K562 (cell line): ENCODE results near the gene MDC1. TPM values are rescaled to one million over a fixed set of nuclear protein-coding genes. Genes with fewer than 3 reads are reported as not detected.
A peak's percentile ranks its signal among the peaks of the same experiment; 100 is the strongest.

Experiments
- ATAC-seq: fragments of 200-7000 bp; cut with Tn5 transposase; 3 replicates; pipeline ENCODE4 v1.9.1; 2020; ENCODE audit warnings: moderate library complexity
- BruUV-seq: library from RNA; stranded (reverse); fragments of 400-500 nt; replicated peaks from 2 replicates; lab custom pipeline; 2021; lab: Mats Ljungman, UMichigan
- CTCF ChIA-PET: fragments of 300-600 bp; formaldehyde crosslinking; extraction: SDS; loops from one replicate; lab custom pipeline; 2021; ENCODE audit warnings: low intra/inter-chr PET ratio; lab: Yijun Ruan, JAX
- POLR2A ChIA-PET: fragments of 300-600, 350-650 bp; sonication (Branson Sonifier 250); formaldehyde crosslinking; extraction: SDS; loops from one replicate; lab custom pipeline; 2021; ENCODE audit warnings: antibody characterized with exemption, inconsistent platforms; lab: Yijun Ruan, JAX
- DNase-seq, 4 experiments: peaks; one replicate each; pipeline versions ENCODE4 v3.0.0 to v3.0.0-alpha.2; 2011 to 2018; ENCODE audit warnings: low spot score in 3 of 4, mixed read lengths in 3 of 4; ENCODE audit errors: extremely low read depth in 1 of 4
- FAIRE-seq: peaks from 2 replicates; lab custom pipeline; 2011; peaks lifted over from hg19 to GRCh38; lab: Jason Lieb, UNC
- H2AFZ ChIP-seq: 2 replicates; pipeline ENCODE4 v1.6.0; 2011; ENCODE audit warnings: low read depth, low read length, control low read depth, inconsistent platforms
- H3K27ac ChIP-seq: fragments of 200-600 bp; 3 replicates; pipeline ENCODE4 v1.8.0; 2011; ENCODE audit warnings: low read depth, mild to moderate bottlenecking, control low read depth, inconsistent platforms, low read length, moderate library complexity, mixed read lengths; ENCODE audit errors: extremely low read depth
- H3K27me3 ChIP-seq, 2 experiments: fragments of 300-600 bp in 1 of 2; 2 replicates in 1 of 2; 3 replicates in 1 of 2; pipeline versions ENCODE4 v1.6.0 to v1.8.0; 2011; ENCODE audit warnings: inconsistent platforms in 2 of 2, low read length in 2 of 2, mild to moderate bottlenecking in 1 of 2, mixed read lengths in 1 of 2, moderate library complexity in 1 of 2; ENCODE audit not compliant: control insufficient read depth in 2 of 2, insufficient read depth in 2 of 2
- H3K36me3 ChIP-seq: fragments of 300-600 bp; 3 replicates; pipeline ENCODE4 v1.8.0; 2011; ENCODE audit warnings: mild to moderate bottlenecking, low read length, inconsistent platforms; ENCODE audit not compliant: control insufficient read depth, insufficient read depth
- H3K4me1 ChIP-seq, 2 experiments: fragments of 200-600 bp in 1 of 2; replicated peaks in 1 of 2; 2 replicates in 1 of 2; 3 replicates in 1 of 2; pipeline versions ENCODE4 v1.5.1 to v1.8.0; 2011; ENCODE audit warnings: inconsistent platforms in 2 of 2, low read length in 2 of 2, mild to moderate bottlenecking in 1 of 2, mixed read lengths in 1 of 2, moderate library complexity in 1 of 2; ENCODE audit not compliant: control insufficient read depth in 2 of 2, insufficient read depth in 2 of 2
- H3K4me2 ChIP-seq: 2 replicates; pipeline ENCODE4 v1.6.1; 2011; ENCODE audit warnings: low read length, control low read depth, inconsistent platforms, mixed read lengths; ENCODE audit not compliant: insufficient read depth
- H3K4me3 ChIP-seq: fragments of 200-600 bp; sonication (generic), shearing (Covaris generic); 2 replicates; pipeline ENCODE4 v1.5.1; 2016; ENCODE audit warnings: control low read depth, inconsistent platforms
- H3K79me2 ChIP-seq: fragments of 200-600 bp; 3 replicates; pipeline ENCODE4 v1.8.0; 2011; ENCODE audit warnings: low read length, inconsistent platforms; ENCODE audit not compliant: control insufficient read depth, insufficient read depth
- H3K9ac ChIP-seq, 2 experiments: 2 replicates each; pipeline versions ENCODE4 v1.6.0 to v1.6.1; 2011; ENCODE audit warnings: low read depth in 2 of 2, low read length in 2 of 2, control low read depth in 1 of 2, inconsistent platforms in 1 of 2, mild to moderate bottlenecking in 1 of 2, mixed read lengths in 1 of 2; ENCODE audit not compliant: insufficient read depth in 1 of 2
- H3K9me1 ChIP-seq: one replicate; pipeline ENCODE4 v1.6.0; 2011; ENCODE audit warnings: inconsistent platforms, mild to moderate bottlenecking, low read length, moderate library complexity; ENCODE audit not compliant: control insufficient read depth, insufficient read depth
- H3K9me3 ChIP-seq: replicated peaks from 2 replicates; pipeline ENCODE4 v1.5.1; 2011; ENCODE audit warnings: low read depth, low read length, inconsistent platforms; ENCODE audit not compliant: control insufficient read depth, insufficient read depth
- H4K20me1 ChIP-seq: replicated peaks from 2 replicates; pipeline ENCODE4 v1.6.1; 2011; ENCODE audit warnings: low read length, inconsistent platforms, mixed read lengths; ENCODE audit not compliant: control insufficient read depth, insufficient read depth
- DEAF1 ChIP-seq: fragments of 450-650 bp; formaldehyde crosslinking; IDR thresholded peaks from 2 replicates; pipeline ENCODE4 v1.4.0; 2020; ENCODE audit warnings: mild to moderate bottlenecking, moderate library complexity
- EP300 ChIP-seq: IDR thresholded peaks from 2 replicates; pipeline ENCODE4 v1.6.1; 2012; ENCODE audit warnings: low read length, improper control_type of control experiment
- GATA2 ChIP-seq: sonication (generic); formaldehyde crosslinking; IDR thresholded peaks from 2 replicates; pipeline ENCODE4 v1.4.0; 2020; ENCODE audit warnings: mild to moderate bottlenecking, missing genetic modification reagents
- MTA3 ChIP-seq: fragments of 450-650 bp; formaldehyde crosslinking; IDR thresholded peaks from 2 replicates; pipeline ENCODE4 v1.6.1; 2017; ENCODE audit warnings: mild to moderate bottlenecking, borderline replicate concordance
- PRDM10 ChIP-seq: fragments of 450-650 bp; IDR thresholded peaks from 2 replicates; pipeline ENCODE4 v1.6.1; 2018; ENCODE audit not compliant: partially characterized antibody
- SAP30 ChIP-seq: fragments of 200-600 bp; sonication (generic); IDR thresholded peaks from 2 replicates; pipeline ENCODE4 v1.6.1; 2012; ENCODE audit warnings: borderline replicate concordance, low read depth, mild to moderate bottlenecking, moderate library complexity, low read length, control low read depth, inconsistent platforms; ENCODE audit not compliant: insufficient read depth, poor library complexity, severe bottlenecking
- ZBTB5 ChIP-seq: fragments of 450-650 bp; IDR thresholded peaks from 2 replicates; pipeline ENCODE4 v1.6.1; 2017; ENCODE audit warnings: antibody characterized with exemption
- ZNF507 ChIP-seq: conservative IDR thresholded peaks from 2 replicates; pipeline ENCODE4 v1.6.1; 2017; ENCODE audit warnings: missing genetic modification characterization, missing compliant biosample characterization
- WGBS: fragments of 100-300 bp; shearing (Covaris generic); methylation state at CpG from one replicate; pipeline ENCODE4 v1.1.6; 2016; ENCODE audit warnings: low coverage, mixed read lengths; ENCODE audit not compliant: insufficient coverage; ENCODE audit errors: missing lambda C conversion rate; 5-methylcytosine and 5-hydroxymethylcytosine counted together
- in situ Hi-C: fragments of 300-500 bp; cut with MboI; formaldehyde crosslinking; loops from 4 replicates; pipeline ENCODE4 v1.15.0; 2018; ENCODE audit warnings: inconsistent platforms, mixed read lengths
- intact Hi-C: fragments of 100-400 bp; cut with micrococcal nuclease; formaldehyde crosslinking; loops from 2 replicates; pipeline ENCODE4 v1.14.2; 2022
- polyA plus RNA-seq, 8 experiments: library from polyadenylated mRNA; depleted of rRNA in 4 of 8; stranded (reverse) in 5 of 8; unstranded in 3 of 8; fragments of >200 nt; fragmentation: Nextera tagmentation in 2 of 8; fragmentation: Illumina TruSeq in 1 of 8; extraction: Ambion mirVana in 2 of 8; extraction: Trizol in 1 of 8; gene quantifications; 2 replicates each; pipeline versions ENCODE4 v1.2.1 to v1.2.3, GENCODE V29; 2011 to 2014; ENCODE audit warnings: inconsistent platforms in 1 of 8, missing spikeins in 1 of 8
- total RNA-seq, 7 experiments: library from RNA; depleted of rRNA in 6 of 7; stranded (reverse); fragments of >200 nt in 6 of 7; fragmentation: Illumina TruSeq in 2 of 7; extraction: Trizol in 2 of 7; gene quantifications; 2 replicates each; pipeline versions ENCODE4 v1.2.1 to v1.2.3, GENCODE V29; 2011 to 2021; ENCODE audit warnings: low replicate concordance in 1 of 7
- TF ChIP-seq, protein P1 (sequence below): fragments of 450-650 bp; IDR thresholded peaks from 2 replicates; pipeline ENCODE4 v1.7.0; 2016; ENCODE audit warnings: borderline replicate concordance

The MDC1 gene
- total and polyA plus RNA-seq, 9 of the 15 experiments (the other 6 are each of a cell fraction or from before 2014, with no cell fraction given): 8.2 to 114 (median 20.0) TPM

- intact Hi-C loops (loop anchor here (1.0 kb wide), 1 partner anchor 43 kb away; no protein-coding TSS in a partner anchor), in situ Hi-C loops (loop anchor here (5.0 to 10.0 kb wide), 2 partner anchors 48 to 240 kb away; partner anchors contain the start of gene DHX16)
- H3K9ac ChIP-seq: peak overlapping the region; percentile 96
- peaks cover 57% of the 10 kb centered on the region for H3K36me3 ChIP-seq
- FAIRE-seq (peak; percentile 82), DNase-seq (peak; percentile 68 to 92 (median 76)), ATAC-seq (no peak)
- H3K4me2 ChIP-seq: peak overlapping the region; percentile 98
- peaks cover 81% of the 10 kb centered on the region for H3K79me2 ChIP-seq
- no peaks in the 10 kb centered on the region for H3K9me3 ChIP-seq
- H3K27ac ChIP-seq: peak overlapping the region; percentile 91
- H3K27me3 ChIP-seq: no peaks in the 10 kb centered on the region
- H4K20me1 ChIP-seq: peaks cover 44% of the 10 kb centered on the region
- CTCF ChIA-PET: interaction anchor here (0.8 to 5.0 kb wide), 7 partner anchors 9 to 239 kb away, joined by 3 to 92 read pairs (median 9); partner anchors contain the start of gene DHX16
- BruUV-seq: no TSS peak
- H2AFZ ChIP-seq: no peak overlapping the region
- peak overlapping the region; percentile 89 for H3K4me3 ChIP-seq
- peaks cover 4% of the 10 kb centered on the region for H3K9me1 ChIP-seq
- POLR2A ChIA-PET: interaction anchor here (0.6 to 27.1 kb wide), 20 partner anchors 7 to 387 kb away, joined by 3 to 524 read pairs (median 4); partner anchors contain the start of genes GTF2H4 and NRM
- H3K4me1 ChIP-seq: peaks cover 19 to 21% of the 10 kb centered on the region in 2 experiments
- WGBS: 4% methylated on average over 27 of the region's 27 CpGs
- no peak for TF ChIP-seq SAP30
- TF ChIP-seq ZNF507: no peak
- TF ChIP-seq, protein P1, sequence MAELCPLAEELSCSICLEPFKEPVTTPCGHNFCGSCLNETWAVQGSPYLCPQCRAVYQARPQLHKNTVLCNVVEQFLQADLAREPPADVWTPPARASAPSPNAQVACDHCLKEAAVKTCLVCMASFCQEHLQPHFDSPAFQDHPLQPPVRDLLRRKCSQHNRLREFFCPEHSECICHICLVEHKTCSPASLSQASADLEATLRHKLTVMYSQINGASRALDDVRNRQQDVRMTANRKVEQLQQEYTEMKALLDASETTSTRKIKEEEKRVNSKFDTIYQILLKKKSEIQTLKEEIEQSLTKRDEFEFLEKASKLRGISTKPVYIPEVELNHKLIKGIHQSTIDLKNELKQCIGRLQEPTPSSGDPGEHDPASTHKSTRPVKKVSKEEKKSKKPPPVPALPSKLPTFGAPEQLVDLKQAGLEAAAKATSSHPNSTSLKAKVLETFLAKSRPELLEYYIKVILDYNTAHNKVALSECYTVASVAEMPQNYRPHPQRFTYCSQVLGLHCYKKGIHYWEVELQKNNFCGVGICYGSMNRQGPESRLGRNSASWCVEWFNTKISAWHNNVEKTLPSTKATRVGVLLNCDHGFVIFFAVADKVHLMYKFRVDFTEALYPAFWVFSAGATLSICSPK: peak; percentile 51; the same call in 1 of the 2 replicates
- TF ChIP-seq GATA2 (CRISPR knock-in tag): peak; percentile 83
- peak; percentile 70; the same call in 1 of the 2 replicates for TF ChIP-seq MTA3
- TF ChIP-seq PRDM10: peak; percentile 26
- TF ChIP-seq EP300: peak; percentile 47
- peak; percentile 94 for TF ChIP-seq DEAF1 (CRISPR knock-in tag)
- TF ChIP-seq ZBTB5: peak; percentile 18; the same call in 1 of the 2 replicates
Observed at GRCh38 chr6:30722280-30723112, 5.4 kb upstream of the MDC1 start.
